ENCODE results near the gene HOXC5. TPM values are rescaled to one million over a fixed set of nuclear protein-coding genes. Genes with fewer than 3 reads are reported as not detected.

HOXC5 gene
- total RNA-seq: not detected in 2 replicates

DNA sequence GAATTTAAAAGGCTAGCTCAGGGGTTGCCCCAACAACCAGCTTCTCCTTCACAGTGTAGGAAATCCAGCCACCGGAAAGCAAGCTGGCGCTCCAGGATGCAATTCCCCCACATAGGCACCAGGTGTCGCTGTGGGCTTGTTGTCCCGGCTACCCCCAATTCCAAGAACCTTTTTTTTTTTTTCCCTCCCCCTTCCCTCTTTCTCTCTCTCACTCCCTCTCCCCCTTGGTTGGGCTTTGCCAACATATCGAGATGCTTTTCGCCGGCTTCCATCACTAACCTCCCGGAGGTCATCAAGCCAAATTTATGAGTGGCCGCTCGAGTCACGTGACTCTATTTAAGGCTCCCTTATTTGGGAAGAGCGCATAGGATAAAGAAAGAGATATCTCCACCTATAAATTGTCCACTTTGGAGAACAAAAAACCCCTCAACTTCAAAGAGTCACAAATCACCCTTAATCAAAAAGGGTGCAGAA is at the start of gene HOXC5:
HOXC5 (plus strand) TSS at position 424 of the 474 bp plus-strand sequence. CDS start 73 bp downstream, outside the sequence.

DNA sequence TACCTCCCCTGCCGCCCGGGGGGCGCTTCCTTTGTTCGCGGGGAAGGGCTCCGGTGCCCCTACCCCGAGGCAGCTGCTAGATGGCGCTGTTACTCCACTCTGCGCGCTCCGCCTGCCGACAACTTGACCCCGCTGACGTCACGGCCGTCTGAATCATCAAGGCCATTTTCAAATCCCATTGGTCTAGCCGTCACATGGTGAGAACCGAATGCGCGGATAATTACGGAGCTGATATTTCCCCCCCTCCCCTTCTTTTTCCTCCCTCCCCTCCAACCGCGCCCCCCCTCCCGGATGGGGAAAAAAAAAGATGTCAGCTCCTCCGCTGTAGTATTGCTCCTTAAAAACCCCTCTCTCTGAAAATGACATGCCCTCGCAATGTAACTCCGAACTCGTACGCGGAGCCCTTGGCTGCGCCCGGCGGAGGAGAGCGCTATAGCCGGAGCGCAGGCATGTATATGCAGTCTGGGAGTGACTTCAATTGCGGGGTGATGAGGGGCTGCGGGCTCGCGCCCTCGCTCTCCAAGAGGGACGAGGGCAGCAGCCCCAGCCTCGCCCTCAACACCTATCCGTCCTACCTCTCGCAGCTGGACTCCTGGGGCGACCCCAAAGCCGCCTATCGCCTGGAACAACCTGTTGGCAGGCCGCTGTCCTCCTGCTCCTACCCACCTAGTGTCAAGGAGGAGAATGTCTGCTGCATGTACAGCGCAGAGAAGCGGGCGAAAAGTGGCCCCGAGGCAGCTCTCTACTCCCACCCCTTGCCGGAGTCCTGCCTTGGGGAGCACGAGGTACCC is 47.8 kb upstream of the HOXC5 start, which contains the start of gene HOXC10:
HOXC10 (plus strand) TSS at position 246 of the 791 bp plus-strand sequence; CDS start at position 360, 114 bp downstream.

DNA sequence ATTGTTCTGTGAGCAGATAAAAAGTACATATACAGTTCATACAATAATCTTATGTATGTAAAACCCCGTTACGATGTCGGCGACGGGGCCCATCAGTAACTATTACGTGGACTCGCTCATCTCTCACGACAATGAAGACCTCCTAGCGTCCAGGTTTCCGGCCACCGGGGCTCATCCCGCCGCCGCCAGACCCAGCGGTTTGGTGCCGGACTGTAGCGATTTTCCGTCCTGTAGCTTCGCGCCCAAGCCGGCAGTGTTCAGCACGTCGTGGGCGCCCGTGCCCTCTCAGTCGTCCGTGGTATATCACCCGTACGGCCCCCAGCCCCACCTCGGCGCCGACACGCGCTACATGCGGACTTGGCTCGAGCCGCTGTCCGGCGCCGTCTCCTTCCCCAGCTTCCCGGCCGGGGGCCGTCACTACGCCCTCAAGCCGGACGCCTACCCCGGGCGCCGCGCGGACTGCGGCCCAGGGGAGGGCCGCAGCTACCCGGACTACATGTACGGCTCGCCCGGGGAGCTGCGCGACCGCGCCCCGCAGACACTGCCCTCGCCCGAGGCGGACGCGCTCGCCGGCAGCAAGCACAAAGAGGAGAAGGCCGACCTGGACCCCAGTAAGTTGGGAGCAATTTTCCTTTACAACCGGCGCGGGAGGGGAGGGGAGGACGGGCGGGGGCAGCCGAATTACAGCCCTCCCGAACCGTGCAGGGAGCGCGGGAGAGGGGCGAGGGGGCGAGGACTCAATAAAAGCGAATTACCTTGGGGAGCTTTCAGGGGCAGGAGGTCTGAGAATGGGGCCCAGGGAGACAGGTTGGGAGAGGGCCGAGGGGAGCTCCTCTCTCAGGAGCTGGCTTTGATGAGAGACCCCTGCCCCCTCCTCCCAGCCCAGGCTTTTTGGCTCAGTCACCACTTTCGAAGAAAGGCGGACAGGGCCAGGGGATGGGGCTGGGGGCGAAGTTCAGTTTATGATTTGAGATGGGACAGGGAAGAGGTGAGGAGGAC is 32.4 kb upstream of the HOXC5 start, which contains the start of gene HOXC9:
HOXC9 (plus strand) TSS at position 46 of the 999 bp plus-strand sequence; CDS start at position 74, 28 bp downstream.

DNA sequence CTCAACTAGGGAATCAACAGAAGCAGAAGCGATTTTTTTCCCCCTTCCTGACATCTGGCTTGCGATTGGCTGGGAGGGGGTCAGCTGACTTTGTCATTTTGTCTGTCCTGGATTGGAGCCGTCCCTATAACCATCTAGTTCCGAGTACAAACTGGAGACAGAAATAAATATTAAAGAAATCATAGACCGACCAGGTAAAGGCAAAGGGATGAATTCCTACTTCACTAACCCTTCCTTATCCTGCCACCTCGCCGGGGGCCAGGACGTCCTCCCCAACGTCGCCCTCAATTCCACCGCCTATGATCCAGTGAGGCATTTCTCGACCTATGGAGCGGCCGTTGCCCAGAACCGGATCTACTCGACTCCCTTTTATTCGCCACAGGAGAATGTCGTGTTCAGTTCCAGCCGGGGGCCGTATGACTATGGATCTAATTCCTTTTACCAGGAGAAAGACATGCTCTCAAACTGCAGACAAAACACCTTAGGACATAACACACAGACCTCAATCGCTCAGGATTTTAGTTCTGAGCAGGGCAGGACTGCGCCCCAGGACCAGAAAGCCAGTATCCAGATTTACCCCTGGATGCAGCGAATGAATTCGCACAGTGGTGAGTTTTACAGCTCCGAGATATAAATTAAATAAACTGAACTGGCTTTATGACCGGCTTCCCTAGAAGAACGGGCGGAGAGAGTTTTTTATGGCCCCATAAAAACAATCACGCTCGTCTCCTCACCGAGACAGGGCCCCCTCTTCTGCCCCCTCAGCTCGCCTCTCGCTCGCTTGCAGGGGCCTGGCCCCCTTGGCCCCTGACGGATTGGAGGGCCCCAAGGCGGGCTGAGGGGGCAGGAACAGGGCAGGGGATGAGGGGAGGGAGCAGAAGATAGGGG is 4.3 kb upstream of the HOXC5 start, which contains the start of gene HOXC6:
HOXC6 (plus strand) TSS at position 127 of the 888 bp plus-strand sequence; CDS start at position 209, 82 bp downstream.

DNA sequence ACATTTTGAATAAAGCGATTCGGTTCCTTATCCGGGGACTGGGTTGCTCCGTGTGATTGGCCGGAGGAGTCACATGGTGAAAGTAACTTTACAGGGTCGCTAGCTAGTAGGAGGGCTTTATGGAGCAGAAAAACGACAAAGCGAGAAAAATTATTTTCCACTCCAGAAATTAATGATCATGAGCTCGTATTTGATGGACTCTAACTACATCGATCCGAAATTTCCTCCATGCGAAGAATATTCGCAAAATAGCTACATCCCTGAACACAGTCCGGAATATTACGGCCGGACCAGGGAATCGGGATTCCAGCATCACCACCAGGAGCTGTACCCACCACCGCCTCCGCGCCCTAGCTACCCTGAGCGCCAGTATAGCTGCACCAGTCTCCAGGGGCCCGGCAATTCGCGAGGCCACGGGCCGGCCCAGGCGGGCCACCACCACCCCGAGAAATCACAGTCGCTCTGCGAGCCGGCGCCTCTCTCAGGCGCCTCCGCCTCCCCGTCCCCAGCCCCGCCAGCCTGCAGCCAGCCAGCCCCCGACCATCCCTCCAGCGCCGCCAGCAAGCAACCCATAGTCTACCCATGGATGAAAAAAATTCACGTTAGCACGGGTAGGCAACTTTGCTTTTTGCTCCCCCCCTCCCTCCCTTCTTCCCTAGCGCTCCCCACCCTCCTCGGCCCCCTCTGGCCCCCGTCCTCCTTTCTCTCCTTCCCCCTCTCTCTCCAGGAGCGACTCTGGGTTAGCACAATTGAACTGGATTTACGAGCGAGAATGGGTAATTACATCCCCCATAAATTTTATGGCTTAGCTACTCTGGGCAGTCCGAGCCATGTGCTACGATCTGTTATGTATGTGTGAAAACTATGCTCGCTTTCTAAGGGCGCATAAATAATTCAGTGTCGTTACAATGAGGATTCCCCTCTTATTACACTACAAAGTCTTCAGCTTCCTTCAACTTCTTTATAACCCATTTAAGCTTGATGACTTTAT is 21.2 kb downstream of the HOXC5 start, which contains the start of gene HOXC4:
HOXC4 (plus strand) TSS at position 85 of the 991 bp plus-strand sequence; CDS start at position 173, 88 bp downstream.

Small RNA genes lying within 50 kb of the gene (small RNA-seq; reads per million reads assigned to genes)
- not detected for gene HOXC5
- not detected for gene MIR196A2
- 1.2 reads per million, percentile 65 among the genes with 10 or more reads in this experiment for gene MIR615

Other genes starting within 250 kb of the HOXC5 start
- gene HOXC13, start 94.2 kb upstream of the HOXC5 start, total RNA-seq: not detected in 2 replicates
- gene HOXC12, start 78.1 kb upstream of the HOXC5 start, total RNA-seq: not detected in 2 replicates
- under 0.01 TPM in 1 of 2 replicates, not detected in the other for gene HOXC11, start 59.9 kb upstream of the HOXC5 start, total RNA-seq
- under 0.01 TPM in 1 of 2 replicates, not detected in the other for gene HOTAIR, start 58.1 kb upstream of the HOXC5 start, total RNA-seq
- gene HOXC10, start 47.9 kb upstream of the HOXC5 start, total RNA-seq: not detected in 2 replicates
- under 0.01 and 0.19 TPM in 2 replicates for gene HOXC9, start 32.9 kb upstream of the HOXC5 start, total RNA-seq
- gene HOXC8, start 24.1 kb upstream of the HOXC5 start, total RNA-seq: 0.10 TPM in 1 of 2 replicates, not detected in the other
- gene HOXC6, start 4.6 kb upstream of the HOXC5 start, total RNA-seq: not detected in 2 replicates
- gene HOXC4, start 20.8 kb downstream of the HOXC5 start, total RNA-seq: not detected in 2 replicates
- gene SMUG1, start 155.9 kb downstream of the HOXC5 start, total RNA-seq: 12.8 and 24.2 TPM in 2 replicates
- gene CBX5, start 247.1 kb downstream of the HOXC5 start, total RNA-seq: 47.4 and 57.5 TPM in 2 replicates
- 415 and 513 TPM in 2 replicates for gene HNRNPA1, start 247.7 kb downstream of the HOXC5 start, total RNA-seq